GM18870 (cell line): ENCODE measurements around the gene CAMK2G.

Source experiments
- ATAC-seq: cut with Tn5 transposase; IDR thresholded peaks from one replicate; pipeline ENCODE4 v1.9.1; 2021; ENCODE audit warnings: moderate library complexity; ENCODE audit not compliant: unreplicated experiment

CAMK2G gene

GRCh38 chr10:73816917-73817729 is 57.2 kb downstream of the CAMK2G start:
- no peak for ATAC-seq

GRCh38 chr10:73815719-73816030 is 58.7 kb downstream of the CAMK2G start:
- no peak for ATAC-seq

- ATAC-seq, result no peak
Measured at GRCh38 chr10:73814896-73815718, 59.2 kb downstream of the CAMK2G start.

GRCh38 chr10:73814276-73814895 is 60.0 kb downstream of the CAMK2G start:
- no peak for ATAC-seq

GRCh38 chr10:73813333-73813732 is 61.0 kb downstream of the CAMK2G start:
- ATAC-seq, result no peak

- no peak for ATAC-seq
Measured at GRCh38 chr10:73812657-73813056, 61.7 kb downstream of the CAMK2G start.

GRCh38 chr10:73810735-73811465 is 63.5 kb downstream of the CAMK2G start:
- ATAC-seq, result peak; percentile 19

- no peak for ATAC-seq
Measured at GRCh38 chr10:73810358-73810734, 64.0 kb downstream of the CAMK2G start.

GRCh38 chr10:73809061-73809818 is 65.1 kb downstream of the CAMK2G start:
- ATAC-seq, result no peak

- ATAC-seq, result no peak
Measured at GRCh38 chr10:73808021-73808815, 66.1 kb downstream of the CAMK2G start.

- ATAC-seq, result no peak
Measured at GRCh38 chr10:73807471-73807870, 66.9 kb downstream of the CAMK2G start.

GRCh38 chr10:73806176-73806950 is 68.0 kb downstream of the CAMK2G start:
- ATAC-seq, result no peak

GRCh38 chr10:73803680-73804286 is 70.6 kb downstream of the CAMK2G start:
- no peak for ATAC-seq

GRCh38 chr10:73802276-73802991 is 71.9 kb downstream of the CAMK2G start:
- ATAC-seq, result no peak

- no peak for ATAC-seq
Measured at GRCh38 chr10:73801253-73801590, 73.1 kb downstream of the CAMK2G start.

GRCh38 chr10:73800560-73801252 is 73.6 kb downstream of the CAMK2G start:
- no peak for ATAC-seq

GRCh38 chr10:73799899-73800559 is 74.3 kb downstream of the CAMK2G start:
- no peak for ATAC-seq
